GM18870 (cell line): ENCODE results near the gene TALDO1.
A peak's percentile ranks its signal among the peaks of the same experiment; 100 is the strongest.
"Not testable (repeated sequence)": the region's sequence is repeated elsewhere in the genome, so short reads cannot be mapped to it uniquely, and the experiment has no call there.

Source experiments
- ATAC-seq: cut with Tn5 transposase; IDR thresholded peaks from one replicate; pipeline ENCODE4 v1.9.1; 2021; ENCODE audit warnings: moderate library complexity; ENCODE audit not compliant: unreplicated experiment

The TALDO1 gene

GRCh38 chr11:733072-733471, 14.2 kb upstream of the TALDO1 start:
- no peak for ATAC-seq

DNA sequence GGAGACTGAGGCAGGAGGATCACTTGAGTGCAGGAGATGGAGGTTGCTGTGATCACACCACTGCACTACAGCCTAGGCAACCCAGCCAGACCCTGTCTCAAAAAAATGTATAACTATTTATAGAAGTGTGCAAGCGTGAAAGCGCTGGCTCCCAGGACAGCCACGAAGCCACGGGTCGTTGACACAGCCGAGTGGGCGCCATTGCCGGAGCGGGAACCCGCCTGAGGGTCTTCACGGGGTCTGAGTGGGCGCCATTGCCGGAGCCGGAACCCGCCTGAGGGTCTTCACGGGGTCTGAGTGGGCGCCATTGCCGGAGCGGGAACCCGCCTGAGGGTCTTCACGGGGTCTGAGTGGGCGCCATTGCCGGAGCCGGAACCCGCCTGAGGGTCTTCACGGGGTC, 12.7 kb upstream of the TALDO1 start:
- ATAC-seq: not testable (repeated sequence)

GRCh38 chr11:737366-737765, 9.9 kb upstream of the TALDO1 start:
- ATAC-seq: no peak

DNA sequence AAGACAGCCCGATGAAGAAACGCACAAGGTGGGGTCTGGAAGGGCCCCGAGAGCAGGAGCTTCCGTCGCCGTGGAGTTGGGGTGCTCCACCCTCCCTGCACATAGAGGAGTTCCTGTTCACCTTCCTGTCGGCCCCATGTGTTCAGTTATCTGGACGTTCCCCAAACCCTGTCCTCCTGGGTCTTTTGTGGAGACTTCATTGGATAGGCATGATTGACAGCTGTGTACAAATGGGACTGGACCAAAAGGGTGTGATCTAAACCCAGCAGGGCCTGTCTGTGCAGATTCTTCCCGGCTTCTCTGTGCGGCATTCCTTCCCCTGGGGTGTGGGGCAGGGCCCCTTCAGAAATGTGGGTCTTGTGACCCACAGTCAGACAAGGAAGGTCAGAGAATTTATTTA, 9.4 kb upstream of the TALDO1 start:
- ATAC-seq: not testable (repeated sequence)

- ATAC-seq: no peak
These were observed 5.1 kb upstream of the TALDO1 start for GRCh38 chr11:742156-742546.

- ATAC-seq: no peak
These were observed 4.6 kb upstream of the TALDO1 start for GRCh38 chr11:742571-743201.

- ATAC-seq: no peak
These were observed 1.8 kb upstream of the TALDO1 start for GRCh38 chr11:745428-745827.

DNA sequence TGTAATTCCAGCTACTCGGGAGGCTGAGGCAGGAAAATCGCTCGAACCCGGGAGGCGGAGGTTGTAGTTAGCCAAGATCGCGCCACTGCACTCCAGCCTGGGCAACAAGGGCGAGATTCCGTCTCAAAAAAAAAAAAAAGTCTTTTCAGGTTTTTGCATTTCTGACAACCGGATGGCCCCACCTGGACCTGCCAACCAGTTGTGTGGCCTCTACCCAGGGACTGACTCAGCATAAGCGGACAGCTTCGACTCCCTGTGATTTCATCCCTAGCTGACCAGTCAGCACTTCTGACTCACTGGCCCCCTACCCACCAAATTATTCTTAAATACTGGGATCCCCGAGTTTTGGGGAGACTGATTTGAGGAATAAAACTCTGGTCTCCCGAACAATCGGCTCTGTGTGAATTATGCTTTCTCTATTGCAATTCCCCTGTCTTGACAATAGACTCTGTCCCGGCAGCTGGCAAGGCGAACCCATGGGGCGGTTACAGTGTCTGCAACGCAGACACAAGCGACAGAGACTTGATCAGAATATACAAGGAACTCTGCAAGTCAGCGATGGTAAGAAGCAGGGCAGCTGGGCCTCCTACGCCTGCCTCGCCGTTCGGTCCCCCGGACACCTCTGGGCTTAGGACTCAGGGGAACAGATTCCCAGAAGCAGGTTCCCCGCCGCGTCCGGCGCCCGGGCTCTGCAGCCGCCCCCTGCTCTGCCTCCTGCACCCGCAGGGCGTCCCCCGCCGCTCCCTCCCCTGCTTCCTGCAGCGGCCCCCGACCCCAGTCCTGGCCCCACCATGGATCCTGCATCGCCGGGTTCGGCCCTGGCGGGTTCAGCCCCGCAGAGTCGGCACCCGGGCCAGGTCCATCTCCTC, 741 bp upstream of the TALDO1 start:
- peak; percentile 40 for ATAC-seq

- ATAC-seq: no peak
These were observed 719 bp downstream of the TALDO1 start for GRCh38 chr11:748007-748359.

GRCh38 chr11:749731-750130, 2.5 kb downstream of the TALDO1 start:
- ATAC-seq: no peak

- ATAC-seq: no peak
These were observed 13.0 kb downstream of the TALDO1 start for GRCh38 chr11:760236-760635.

- ATAC-seq: no peak
These were observed 14.4 kb downstream of the TALDO1 start for GRCh38 chr11:761526-762108.

DNA sequence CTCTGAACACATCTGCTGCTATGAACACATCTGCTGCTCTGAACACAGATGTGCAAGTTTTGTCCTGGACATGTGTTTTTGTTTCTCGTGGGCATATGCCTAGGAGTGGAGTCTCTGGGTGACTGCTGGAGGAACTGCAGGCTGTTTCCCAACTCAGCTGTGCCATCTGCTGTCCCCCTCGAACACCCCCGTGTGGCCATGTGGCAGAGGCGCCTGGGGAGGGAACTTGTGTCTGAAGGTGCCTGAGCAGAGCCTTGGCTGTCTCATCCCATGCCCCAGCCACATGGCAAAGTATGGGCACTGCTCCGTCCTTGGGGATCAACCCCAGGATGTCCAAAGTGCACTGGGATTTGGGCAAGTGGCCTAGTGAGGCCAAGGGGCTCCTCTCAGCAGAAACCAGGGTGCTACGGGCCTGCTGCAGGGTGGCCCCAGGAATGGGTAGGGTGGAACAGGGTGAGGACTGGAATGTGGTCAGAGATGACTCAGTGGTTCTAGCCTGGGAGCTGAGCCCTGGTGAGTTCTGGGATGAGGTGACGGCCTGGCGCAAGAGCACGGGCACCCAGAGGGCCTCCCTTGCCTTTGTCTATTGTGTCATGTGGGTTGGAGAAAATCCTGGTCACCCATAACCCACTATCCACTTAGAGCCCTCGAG, 15.3 kb downstream of the TALDO1 start:
- ATAC-seq: no peak

DNA sequence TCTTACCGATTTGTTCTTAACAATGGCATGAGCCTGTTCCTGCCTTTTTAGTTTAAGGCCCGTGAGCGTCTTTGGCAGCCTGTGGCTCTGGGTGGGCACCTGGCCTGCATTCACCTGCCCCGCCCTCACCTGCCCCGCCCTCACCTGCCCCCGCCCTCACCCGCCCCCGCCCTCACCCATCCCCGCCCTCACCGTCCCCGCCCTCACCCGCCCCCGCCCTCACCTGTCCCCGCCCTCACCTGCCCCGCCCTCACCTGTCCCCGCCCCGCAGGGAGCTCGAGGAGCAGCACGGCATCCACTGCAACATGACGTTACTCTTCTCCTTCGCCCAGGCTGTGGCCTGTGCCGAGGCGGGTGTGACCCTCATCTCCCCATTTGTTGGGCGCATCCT, 15.8 kb downstream of the TALDO1 start:
- no peak for ATAC-seq

- no peak for ATAC-seq
These were observed 16.5 kb downstream of the TALDO1 start for GRCh38 chr11:763549-764321.

GRCh38 chr11:764322-765024, 17.2 kb downstream of the TALDO1 start:
- no peak for ATAC-seq

DNA sequence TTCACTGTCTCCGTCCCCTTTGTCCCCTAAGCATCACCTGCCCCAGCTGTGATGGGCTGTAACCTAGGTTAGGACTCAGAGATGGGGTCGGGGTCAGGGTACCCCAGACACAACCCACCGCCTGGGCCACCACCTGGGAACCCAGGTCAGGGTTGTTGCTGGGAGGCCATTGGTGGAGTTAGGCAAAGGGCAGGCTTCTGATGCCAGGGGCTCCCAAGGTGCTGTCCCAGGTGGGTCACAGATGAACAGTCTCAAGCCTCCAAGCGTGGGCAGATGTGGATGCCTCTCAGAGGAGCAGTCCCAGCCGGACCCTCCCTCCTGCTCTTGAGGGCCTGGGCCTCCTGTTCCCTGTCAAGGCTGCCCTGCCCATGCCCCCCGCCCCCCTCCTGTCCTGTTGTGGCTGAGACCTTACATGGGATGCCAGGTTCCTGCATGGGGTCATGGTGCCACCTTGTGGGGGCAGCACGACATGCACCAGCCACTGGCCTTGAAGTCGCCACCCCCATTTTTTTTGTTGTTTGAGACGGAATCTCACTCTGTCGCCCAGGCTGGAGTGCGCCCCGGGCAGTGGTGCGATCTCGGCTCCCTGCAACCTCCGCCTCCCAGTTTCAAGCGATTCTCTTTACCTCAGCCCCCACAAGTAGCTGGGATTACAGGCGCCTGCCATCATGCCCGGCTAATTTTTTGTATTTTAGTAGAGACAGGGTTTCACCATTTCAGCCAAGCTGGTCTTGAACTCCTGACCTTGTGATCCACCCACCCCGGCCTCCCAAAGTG, 17.9 kb downstream of the TALDO1 start:
- no peak for ATAC-seq

DNA sequence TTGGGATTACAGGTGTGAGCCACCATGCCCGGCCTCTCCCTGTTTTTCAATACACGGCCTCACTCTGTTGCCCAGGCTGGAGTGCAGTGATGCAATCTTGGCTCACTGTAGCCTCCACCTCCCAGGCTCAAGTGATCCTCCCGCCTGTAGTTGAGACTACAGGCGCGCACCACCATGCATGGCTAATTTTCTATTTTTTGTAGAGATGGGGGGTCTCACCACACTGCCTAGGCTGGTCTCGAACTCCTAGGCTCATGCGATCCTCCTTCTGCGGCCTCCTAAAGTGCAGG, 18.5 kb downstream of the TALDO1 start:
- no peak for ATAC-seq

- no peak for ATAC-seq
These were observed 19.1 kb downstream of the TALDO1 start for GRCh38 chr11:766106-766935.
